ENCODE data around the gene NPS.

The NPS gene

GRCh38 chr10:127556916-127557315, 7.8 kb downstream of the NPS start:
- DNase-seq (ENCODE audit: low read depth in 2 of 2), result no peak

- DNase-seq (ENCODE audit: low read depth in 2 of 2), result no peak
These were observed 12.5 kb downstream of the NPS start for GRCh38 chr10:127561647-127562046.

GRCh38 chr10:127563718-127564553, 14.8 kb downstream of the NPS start:
- DNase-seq (ENCODE audit: low read depth in 2 of 2), result peak; percentile 3 to 39

- no peak for DNase-seq (ENCODE audit: low read depth in 2 of 2)
These were observed 15.5 kb downstream of the NPS start for GRCh38 chr10:127564644-127565043.

GRCh38 chr10:127565583-127565982, 16.5 kb downstream of the NPS start:
- no peak for DNase-seq (ENCODE audit: low read depth in 2 of 2)

- no peak for DNase-seq (ENCODE audit: low read depth in 2 of 2)
These were observed 20.1 kb downstream of the NPS start for GRCh38 chr10:127569210-127569609.

- DNase-seq (ENCODE audit: low read depth in 2 of 2), result no peak
These were observed 20.9 kb downstream of the NPS start for GRCh38 chr10:127570036-127570435.

GRCh38 chr10:127571386-127571785, 22.3 kb downstream of the NPS start:
- DNase-seq (ENCODE audit: low read depth in 2 of 2), result no peak

GRCh38 chr10:127576051-127576450, 26.9 kb downstream of the NPS start:
- no peak for DNase-seq (ENCODE audit: low read depth in 2 of 2)

GRCh38 chr10:127576740-127577161, 27.6 kb downstream of the NPS start:
- no peak for DNase-seq (ENCODE audit: low read depth in 2 of 2)

- no peak for DNase-seq (ENCODE audit: low read depth in 2 of 2)
These were observed 28.5 kb downstream of the NPS start for GRCh38 chr10:127577376-127578258.

GRCh38 chr10:127578259-127578960, 29.3 kb downstream of the NPS start:
- DNase-seq (ENCODE audit: low read depth in 2 of 2), result no peak

GRCh38 chr10:127578961-127579305, 29.8 kb downstream of the NPS start:
- DNase-seq (ENCODE audit: low read depth in 2 of 2), result no peak

GRCh38 chr10:127579640-127580039, 30.5 kb downstream of the NPS start:
- no peak for DNase-seq (ENCODE audit: low read depth in 2 of 2)

GRCh38 chr10:127580822-127581221, 31.7 kb downstream of the NPS start:
- no peak for DNase-seq (ENCODE audit: low read depth in 2 of 2)

- no peak for DNase-seq (ENCODE audit: low read depth in 2 of 2)
These were observed 36.5 kb downstream of the NPS start for GRCh38 chr10:127585519-127586023.

- no peak for DNase-seq (ENCODE audit: low read depth in 2 of 2)
These were observed 38.7 kb downstream of the NPS start for GRCh38 chr10:127587668-127588365.

- DNase-seq (ENCODE audit: low read depth in 2 of 2), result no peak
These were observed 43.5 kb downstream of the NPS start for GRCh38 chr10:127592586-127592985.

GRCh38 chr10:127600479-127600878, 51.4 kb downstream of the NPS start:
- no peak for DNase-seq (ENCODE audit: low read depth in 2 of 2)
